Neural cell (in vitro differentiated cells): ENCODE data around the gene ANKS1A.

Experiments used
- EP300 ChIP-seq: fragments of 450-650 bp; conservative IDR thresholded peaks from 2 replicates; pipeline ENCODE4 v1.6.1; 2014; ENCODE audit warnings: antibody characterized with exemption, mild to moderate bottlenecking, moderate library complexity; ENCODE audit not compliant: poor library complexity, severe bottlenecking
- EZH2 ChIP-seq: fragments of 200-600, 300-800 bp; shearing (Covaris generic), sonication (generic); IDR thresholded peaks from 2 replicates; pipeline ENCODE4 v1.6.1; 2014; ENCODE audit warnings: antibody characterized with exemption, low read length, borderline replicate concordance, mild to moderate bottlenecking; ENCODE audit not compliant: insufficient read depth, poor library complexity, severe bottlenecking
- POLR2AphosphoS5 ChIP-seq: IDR thresholded peaks from 2 replicates; pipeline ENCODE4 v1.6.1; 2012
- RAD21 ChIP-seq: fragments of 450-650 bp; conservative IDR thresholded peaks from 2 replicates; pipeline ENCODE4 v1.6.1; 2014; ENCODE audit warnings: antibody characterized with exemption, mild to moderate bottlenecking, moderate library complexity
- REST ChIP-seq: IDR thresholded peaks from 2 replicates; pipeline ENCODE4 v1.6.1; 2012; ENCODE audit warnings: borderline replicate concordance
- SMC3 ChIP-seq: fragments of 450-650 bp; conservative IDR thresholded peaks from 2 replicates; pipeline ENCODE4 v1.6.1; 2014; ENCODE audit warnings: antibody characterized with exemption, mild to moderate bottlenecking, moderate library complexity; ENCODE audit not compliant: poor library complexity
- TF ChIP-seq, protein P1 (sequence below): fragments of 450-650 bp; IDR thresholded peaks from 2 replicates; pipeline ENCODE4 v1.5.1; 2014; ENCODE audit warnings: antibody characterized with exemption, mild to moderate bottlenecking, moderate library complexity; ENCODE audit not compliant: poor library complexity, severe bottlenecking

- TF ChIP-seq EP300 = no peak
- TF ChIP-seq, protein P1, sequence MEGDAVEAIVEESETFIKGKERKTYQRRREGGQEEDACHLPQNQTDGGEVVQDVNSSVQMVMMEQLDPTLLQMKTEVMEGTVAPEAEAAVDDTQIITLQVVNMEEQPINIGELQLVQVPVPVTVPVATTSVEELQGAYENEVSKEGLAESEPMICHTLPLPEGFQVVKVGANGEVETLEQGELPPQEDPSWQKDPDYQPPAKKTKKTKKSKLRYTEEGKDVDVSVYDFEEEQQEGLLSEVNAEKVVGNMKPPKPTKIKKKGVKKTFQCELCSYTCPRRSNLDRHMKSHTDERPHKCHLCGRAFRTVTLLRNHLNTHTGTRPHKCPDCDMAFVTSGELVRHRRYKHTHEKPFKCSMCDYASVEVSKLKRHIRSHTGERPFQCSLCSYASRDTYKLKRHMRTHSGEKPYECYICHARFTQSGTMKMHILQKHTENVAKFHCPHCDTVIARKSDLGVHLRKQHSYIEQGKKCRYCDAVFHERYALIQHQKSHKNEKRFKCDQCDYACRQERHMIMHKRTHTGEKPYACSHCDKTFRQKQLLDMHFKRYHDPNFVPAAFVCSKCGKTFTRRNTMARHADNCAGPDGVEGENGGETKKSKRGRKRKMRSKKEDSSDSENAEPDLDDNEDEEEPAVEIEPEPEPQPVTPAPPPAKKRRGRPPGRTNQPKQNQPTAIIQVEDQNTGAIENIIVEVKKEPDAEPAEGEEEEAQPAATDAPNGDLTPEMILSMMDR = no peak
- TF ChIP-seq EZH2 = no peak
- no peak for TF ChIP-seq RAD21
- TF ChIP-seq SMC3 = no peak
- no peak for TF ChIP-seq REST
- TF ChIP-seq POLR2AphosphoS5 = no peak
Observed at GRCh38 chr6:35019831-35020230, 130.8 kb downstream of the ANKS1A start.
